Fibroblast of gingiva (primary cell): ENCODE data around the gene INTS6.
A peak's percentile ranks its signal among the peaks of the same experiment; 100 is the strongest.

Source experiments
- DNase-seq: peaks from one replicate; pipeline ENCODE4 v3.0.0-alpha.2; 2011; ENCODE audit warnings: low read depth

Gene INTS6

GRCh38 chr13:51346397-51346796 is 106.4 kb downstream of the INTS6 start:
- no peak for DNase-seq

GRCh38 chr13:51343475-51343874 is 109.4 kb downstream of the INTS6 start:
- DNase-seq = no peak

- DNase-seq = peak; percentile 32
Measured at GRCh38 chr13:51342706-51343105, 110.1 kb downstream of the INTS6 start.

- no peak for DNase-seq
Measured at GRCh38 chr13:51341791-51342190, 111.0 kb downstream of the INTS6 start.

GRCh38 chr13:51341232-51341631 is 111.6 kb downstream of the INTS6 start:
- no peak for DNase-seq

GRCh38 chr13:51339952-51340732 is 112.7 kb downstream of the INTS6 start:
- no peak for DNase-seq

- no peak for DNase-seq
Measured at GRCh38 chr13:51339354-51339753, 113.5 kb downstream of the INTS6 start, which contains the start of gene SERPINE3. Gene SERPINE3 (plus strand): TSS chr13:51339691. CDS start chr13:51341092, 1,401 bp downstream.

GRCh38 chr13:51336746-51337145 is 116.1 kb downstream of the INTS6 start:
- no peak for DNase-seq

- no peak for DNase-seq
Measured at GRCh38 chr13:51333826-51334225, 119.0 kb downstream of the INTS6 start.

GRCh38 chr13:51333421-51333820 is 119.4 kb downstream of the INTS6 start:
- no peak for DNase-seq

GRCh38 chr13:51332566-51333361 is 120.1 kb downstream of the INTS6 start:
- DNase-seq = no peak

GRCh38 chr13:51331354-51331861 is 121.4 kb downstream of the INTS6 start:
- DNase-seq = no peak

GRCh38 chr13:51330791-51331190 is 122.0 kb downstream of the INTS6 start:
- peak; percentile 18 for DNase-seq

- no peak for DNase-seq
Measured at GRCh38 chr13:51329606-51330005, 123.2 kb downstream of the INTS6 start.

GRCh38 chr13:51328488-51328887 is 124.3 kb downstream of the INTS6 start:
- no peak for DNase-seq

- DNase-seq = no peak
Measured at GRCh38 chr13:51327961-51328360, 124.9 kb downstream of the INTS6 start.

GRCh38 chr13:51326777-51327176 is 126.1 kb downstream of the INTS6 start:
- DNase-seq = no peak

GRCh38 chr13:51325837-51326236 is 127.0 kb downstream of the INTS6 start:
- DNase-seq = no peak

GRCh38 chr13:51324714-51325420 is 128.0 kb downstream of the INTS6 start:
- no peak for DNase-seq

- DNase-seq = no peak
Measured at GRCh38 chr13:51323824-51324511, 128.9 kb downstream of the INTS6 start.

- DNase-seq = no peak
Measured at GRCh38 chr13:51322826-51323225, 130.0 kb downstream of the INTS6 start.

- DNase-seq = no peak
Measured at GRCh38 chr13:51321836-51322235, 131.0 kb downstream of the INTS6 start.
